D721Med (cell line): ENCODE data around the gene FAM227B.

Experiments used
- DNase-seq: peaks from one replicate; pipeline ENCODE4 v3.0.0; 2011; ENCODE audit warnings: low spot score; ENCODE audit not compliant: insufficient read length
- FAIRE-seq: peaks from 2 replicates; lab custom pipeline; 2011; peaks lifted over from hg19 to GRCh38; lab: Jason Lieb, UNC
- TF ChIP-seq, protein P1 (sequence below): IDR thresholded peaks from 2 replicates; pipeline ENCODE4 v1.5.1; 2012; ENCODE audit warnings: mild to moderate bottlenecking, control low read depth; ENCODE audit not compliant: insufficient read depth; ENCODE audit errors: missing control alignments

FAM227B gene

GRCh38 chr15:49290191-49290590 lies 330.4 kb downstream of the FAM227B start:
- TF ChIP-seq, protein P1, sequence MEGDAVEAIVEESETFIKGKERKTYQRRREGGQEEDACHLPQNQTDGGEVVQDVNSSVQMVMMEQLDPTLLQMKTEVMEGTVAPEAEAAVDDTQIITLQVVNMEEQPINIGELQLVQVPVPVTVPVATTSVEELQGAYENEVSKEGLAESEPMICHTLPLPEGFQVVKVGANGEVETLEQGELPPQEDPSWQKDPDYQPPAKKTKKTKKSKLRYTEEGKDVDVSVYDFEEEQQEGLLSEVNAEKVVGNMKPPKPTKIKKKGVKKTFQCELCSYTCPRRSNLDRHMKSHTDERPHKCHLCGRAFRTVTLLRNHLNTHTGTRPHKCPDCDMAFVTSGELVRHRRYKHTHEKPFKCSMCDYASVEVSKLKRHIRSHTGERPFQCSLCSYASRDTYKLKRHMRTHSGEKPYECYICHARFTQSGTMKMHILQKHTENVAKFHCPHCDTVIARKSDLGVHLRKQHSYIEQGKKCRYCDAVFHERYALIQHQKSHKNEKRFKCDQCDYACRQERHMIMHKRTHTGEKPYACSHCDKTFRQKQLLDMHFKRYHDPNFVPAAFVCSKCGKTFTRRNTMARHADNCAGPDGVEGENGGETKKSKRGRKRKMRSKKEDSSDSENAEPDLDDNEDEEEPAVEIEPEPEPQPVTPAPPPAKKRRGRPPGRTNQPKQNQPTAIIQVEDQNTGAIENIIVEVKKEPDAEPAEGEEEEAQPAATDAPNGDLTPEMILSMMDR = no peak
- no peak for FAIRE-seq

DNA sequence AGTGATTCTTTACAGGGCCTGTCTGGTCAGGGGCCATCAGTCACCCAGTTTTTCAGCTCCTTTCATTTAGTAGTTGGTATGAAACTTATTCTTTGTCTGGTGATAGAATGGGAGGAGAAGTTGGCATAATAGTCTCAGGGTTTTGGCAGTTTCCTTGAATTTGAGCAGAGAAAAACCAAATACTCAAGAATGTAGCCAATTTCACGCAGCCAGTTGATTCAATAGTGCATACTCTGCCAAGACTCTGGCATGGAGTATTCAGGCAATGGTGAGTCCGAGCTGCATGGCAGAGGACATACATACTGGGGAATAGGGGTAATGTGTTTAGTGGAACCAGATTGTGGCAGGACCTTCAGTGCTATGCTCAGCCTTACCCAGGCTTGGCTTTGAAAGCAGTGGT lies 332.2 kb downstream of the FAM227B start:
- TF ChIP-seq, protein P1 = no peak
- DNase-seq (no peak), FAIRE-seq (no peak)

More at GRCh38 chr15:49290191-49290590, 330.4 kb downstream of the FAM227B start:
- no peak for DNase-seq

DNA sequence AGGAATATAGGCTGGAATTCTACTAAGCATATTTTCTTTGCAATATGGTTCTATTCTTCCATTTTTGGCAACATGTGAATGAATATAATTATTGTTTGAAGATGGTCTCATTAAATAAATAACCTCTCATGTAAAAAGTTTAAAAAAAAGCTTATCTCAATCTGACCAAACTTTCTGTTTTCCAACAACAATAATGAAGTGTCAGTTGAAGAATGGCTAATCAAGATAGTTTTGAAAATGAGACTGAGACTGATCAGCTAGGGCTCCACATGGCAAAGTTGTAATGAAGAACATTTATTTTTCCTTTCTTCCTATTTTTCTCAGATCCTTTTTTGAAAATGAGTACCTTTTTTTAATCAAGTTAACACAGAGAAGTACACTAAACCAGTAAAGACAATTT lies 333.1 kb downstream of the FAM227B start:
- TF ChIP-seq, protein P1 = no peak

GRCh38 chr15:49286649-49287404 lies 333.8 kb downstream of the FAM227B start:
- no peak for DNase-seq

More for the DNA sequence above, 333.1 kb downstream of the FAM227B start:
- no peak for FAIRE-seq
- no peak for DNase-seq

DNA sequence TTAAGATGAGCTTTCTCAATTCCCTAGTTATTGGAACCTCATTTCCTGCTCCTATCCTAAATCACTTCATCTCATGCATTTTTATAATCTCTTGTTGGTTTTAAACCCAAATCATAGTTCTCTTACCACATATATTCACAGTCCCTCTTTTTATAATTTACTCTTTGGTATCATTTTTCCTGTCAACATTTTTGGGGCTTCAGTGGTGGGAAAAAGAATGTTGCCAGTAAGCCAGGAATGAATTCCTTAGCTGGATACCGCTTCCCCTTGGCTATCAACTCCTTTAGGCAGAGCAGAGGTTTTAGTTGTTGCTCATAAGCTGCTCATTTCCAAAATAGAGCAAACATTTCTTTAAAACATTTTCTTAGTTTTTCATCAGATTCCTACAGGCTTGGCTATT lies 338.3 kb downstream of the FAM227B start:
- DNase-seq = no peak
- FAIRE-seq = no peak
- TF ChIP-seq, protein P1 = no peak

More at GRCh38 chr15:49286649-49287404, 333.8 kb downstream of the FAM227B start:
- no peak for FAIRE-seq
- TF ChIP-seq, protein P1 = no peak

GRCh38 chr15:49279521-49280456 lies 340.8 kb downstream of the FAM227B start:
- FAIRE-seq (no peak), DNase-seq (no peak)
- TF ChIP-seq, protein P1 = no peak
